Central memory CD4-positive, alpha-beta T cell (primary cell): ENCODE data around the gene DMPK.
A peak's percentile ranks its signal among the peaks of the same experiment; 100 is the strongest.
"Not testable (repeated sequence)": the region's sequence is repeated elsewhere in the genome, so short reads cannot be mapped to it uniquely, and the experiment has no call there.

Experiments
- DNase-seq: peaks from one replicate; pipeline ENCODE4 v3.0.0; 2022

DMPK gene

GRCh38 chr19:45814851-45815480 is 32.7 kb upstream of the DMPK start, which contains the start of gene RSPH6A:
TSS of gene RSPH6A (minus strand) at chr19:45815308. CDS start at chr19:45815176, 132 bp downstream.
- no peak for DNase-seq

- DNase-seq: no peak
Measured at GRCh38 chr19:45814166-45814780, 32.0 kb upstream of the DMPK start.

- no peak for DNase-seq
Measured at GRCh38 chr19:45812297-45812696, 30.0 kb upstream of the DMPK start.

- DNase-seq: no peak
Measured at GRCh38 chr19:45809643-45810159, 27.4 kb upstream of the DMPK start.

- no peak for DNase-seq
Measured at GRCh38 chr19:45805719-45806118, 23.4 kb upstream of the DMPK start.

- DNase-seq: no peak
Measured at GRCh38 chr19:45804959-45805230, 22.6 kb upstream of the DMPK start.

- DNase-seq: no peak
Measured at GRCh38 chr19:45804140-45804958, 22.1 kb upstream of the DMPK start.

- no peak for DNase-seq
Measured at GRCh38 chr19:45801603-45802175, 19.4 kb upstream of the DMPK start.

GRCh38 chr19:45800070-45800553 is 17.8 kb upstream of the DMPK start:
- DNase-seq: no peak

GRCh38 chr19:45799541-45799940 is 17.3 kb upstream of the DMPK start:
- not testable (repeated sequence) for DNase-seq

GRCh38 chr19:45798995-45799517 is 16.8 kb upstream of the DMPK start:
- peak; percentile 53 for DNase-seq

GRCh38 chr19:45794627-45795026 is 12.3 kb upstream of the DMPK start:
- DNase-seq: no peak

GRCh38 chr19:45793876-45794275 is 11.6 kb upstream of the DMPK start:
- no peak for DNase-seq

- DNase-seq: no peak
Measured at GRCh38 chr19:45793178-45793564, 10.9 kb upstream of the DMPK start.

- peak; percentile 97 for DNase-seq
Measured at GRCh38 chr19:45792470-45793177, 10.3 kb upstream of the DMPK start, which contains the start of gene DMWD. TSS of gene DMWD (minus strand) at chr19:45792845. CDS start at chr19:45792756, 89 bp downstream.

- DNase-seq: no peak
Measured at GRCh38 chr19:45791744-45792469, 9.6 kb upstream of the DMPK start.

GRCh38 chr19:45790942-45791341 is 8.7 kb upstream of the DMPK start:
- peak; percentile 70 for DNase-seq

GRCh38 chr19:45789035-45789786 is 6.9 kb upstream of the DMPK start:
- no peak for DNase-seq

GRCh38 chr19:45786533-45786894 is 4.2 kb upstream of the DMPK start:
- no peak for DNase-seq

GRCh38 chr19:45785781-45786532 is 3.7 kb upstream of the DMPK start:
- no peak for DNase-seq
